Measurements from ENCODE around the gene POLE2.

The POLE2 gene

DNA sequence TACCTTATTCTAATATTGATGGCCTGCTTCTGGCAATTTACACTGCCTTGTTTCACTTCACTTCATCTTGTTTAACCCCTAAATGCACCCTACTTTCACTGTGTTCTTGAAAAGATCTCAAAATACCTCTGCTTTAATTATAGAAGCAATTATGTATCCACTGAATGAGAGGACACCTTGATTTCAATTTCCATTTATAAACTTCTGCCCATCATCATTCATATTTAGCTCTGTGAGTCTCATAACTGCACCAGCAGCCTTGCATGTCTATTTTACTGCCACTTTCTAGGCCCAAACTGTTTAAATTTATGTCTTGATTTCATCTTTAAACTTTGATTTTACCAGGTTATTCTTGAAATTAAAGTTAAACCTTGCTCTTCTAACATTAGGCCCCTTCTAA lies 45.9 kb downstream of the POLE2 start:
- no peaks in the 10 kb centered on the region for H3K9me3 ChIP-seq
- no peak for DNase-seq
- peaks cover 12% of the 10 kb centered on the region for H3K36me3 ChIP-seq
- H3K27me3 ChIP-seq = no peaks in the 10 kb centered on the region
- TF ChIP-seq CTCF (IDR thresholded peaks at IDR 0.05; ENCODE audit: low read depth, low read length) = no peak
- no peak overlapping the region for H3K4me3 ChIP-seq (ENCODE audit: low read depth, low read length)
- H3K4me1 ChIP-seq = no peaks in the 10 kb centered on the region

DNA sequence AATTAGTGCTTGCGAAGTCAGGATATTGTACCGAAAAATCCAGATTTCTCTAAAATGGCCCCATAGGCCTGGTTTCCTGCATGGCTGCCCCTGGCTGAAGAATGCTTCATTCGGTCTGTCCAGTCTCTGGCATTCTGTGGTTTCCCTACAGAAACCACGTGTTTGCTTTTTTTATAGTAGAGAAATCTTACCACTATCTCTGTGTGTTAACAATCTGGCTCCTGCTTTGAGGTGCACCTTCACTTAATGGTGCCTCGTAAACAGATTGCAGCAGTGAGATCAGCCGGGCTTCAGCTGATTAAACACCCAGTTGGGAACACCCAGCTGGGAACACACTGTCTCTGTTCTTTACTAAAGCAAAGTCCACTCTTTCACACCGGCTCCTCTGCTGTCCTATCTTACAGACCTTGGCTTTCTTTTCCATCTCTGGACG lies 46.3 kb downstream of the POLE2 start:
- no peak for DNase-seq
- no peak for TF ChIP-seq CTCF (IDR thresholded peaks at IDR 0.05; ENCODE audit: low read depth, low read length)
- no peaks in the 10 kb centered on the region for H3K9me3 ChIP-seq
- H3K27me3 ChIP-seq = no peaks in the 10 kb centered on the region
- H3K4me3 ChIP-seq (ENCODE audit: low read depth, low read length) = no peak overlapping the region
- peaks cover 13% of the 10 kb centered on the region for H3K36me3 ChIP-seq
- H3K4me1 ChIP-seq = no peaks in the 10 kb centered on the region

DNA sequence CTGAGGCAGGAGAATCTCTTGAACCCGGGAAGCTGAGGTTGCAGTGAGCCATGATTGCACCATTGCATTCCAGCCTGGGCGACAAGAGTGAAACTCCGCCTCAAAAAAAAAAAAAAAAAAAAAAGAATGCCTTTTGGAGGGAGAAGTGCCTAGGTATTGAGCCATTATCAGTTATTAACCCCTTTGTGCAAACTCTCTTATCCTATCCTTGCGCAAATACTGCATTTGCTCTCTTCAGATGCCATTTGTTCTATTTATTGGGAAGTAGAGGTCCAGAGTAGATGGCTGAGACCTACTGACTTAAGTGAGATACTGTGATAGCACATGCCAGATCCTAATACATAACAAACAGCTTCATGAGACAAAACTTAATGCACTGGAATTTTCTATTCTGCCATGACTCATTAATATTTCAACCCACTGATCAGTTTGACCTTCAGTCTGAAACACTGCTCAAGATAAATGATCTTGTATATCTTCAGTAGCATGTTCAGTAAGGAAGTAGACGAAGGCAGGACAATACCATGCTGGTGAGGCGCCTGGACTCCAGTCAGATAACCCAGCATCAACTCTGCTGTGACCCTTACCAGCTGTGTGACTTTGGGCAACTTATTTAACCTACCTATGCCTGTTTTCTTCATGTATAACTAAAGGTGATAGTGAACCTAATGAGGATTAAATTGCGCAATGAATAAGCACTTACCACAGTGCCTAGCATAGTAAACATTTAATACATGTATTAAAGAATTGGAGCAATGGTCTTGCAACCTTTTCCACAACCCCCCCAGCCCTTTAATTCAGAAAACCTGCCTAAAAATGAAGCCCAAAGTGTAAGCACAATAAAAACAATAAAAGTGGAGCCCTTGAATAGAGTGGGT lies 47.2 kb downstream of the POLE2 start:
- peaks cover 19% of the 10 kb centered on the region for H3K36me3 ChIP-seq
- H3K9me3 ChIP-seq = no peaks in the 10 kb centered on the region
- H3K4me1 ChIP-seq = no peaks in the 10 kb centered on the region
- H3K27me3 ChIP-seq = no peaks in the 10 kb centered on the region
- no peak for DNase-seq
- TF ChIP-seq CTCF (IDR thresholded peaks at IDR 0.05; ENCODE audit: low read depth, low read length) = no peak
- H3K4me3 ChIP-seq (ENCODE audit: low read depth, low read length) = no peak overlapping the region

GRCh38 chr14:49637534-49638078 lies 50.4 kb downstream of the POLE2 start:
- H3K4me3 ChIP-seq (ENCODE audit: low read depth, low read length) = no peak overlapping the region
- H3K27me3 ChIP-seq = no peaks in the 10 kb centered on the region
- H3K36me3 ChIP-seq = peaks cover 23% of the 10 kb centered on the region
- no peak for DNase-seq
- H3K4me1 ChIP-seq = no peaks in the 10 kb centered on the region
- no peak for TF ChIP-seq CTCF (IDR thresholded peaks at IDR 0.05; ENCODE audit: low read depth, low read length)
- H3K9me3 ChIP-seq = no peaks in the 10 kb centered on the region

DNA sequence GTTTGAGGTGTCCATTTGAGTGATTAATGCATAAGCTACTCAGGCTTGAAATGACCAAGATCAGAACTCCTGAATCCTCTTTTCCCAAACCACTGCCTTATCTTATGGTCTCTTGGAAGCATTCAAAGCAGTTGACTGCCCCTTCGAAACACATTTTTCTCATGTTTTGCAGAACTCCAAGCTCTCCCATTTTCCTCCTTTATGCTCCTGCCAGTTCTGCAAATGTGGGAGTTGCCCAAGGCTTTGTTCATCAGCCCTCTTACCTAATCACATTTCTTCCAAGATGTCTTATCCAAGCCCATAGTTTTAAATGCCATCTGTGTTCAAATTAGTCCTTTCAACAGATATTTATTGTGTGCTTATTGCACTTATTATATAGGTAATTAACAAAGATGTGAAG lies 51.1 kb downstream of the POLE2 start:
- no peaks in the 10 kb centered on the region for H3K9me3 ChIP-seq
- no peaks in the 10 kb centered on the region for H3K27me3 ChIP-seq
- TF ChIP-seq CTCF (IDR thresholded peaks at IDR 0.05; ENCODE audit: low read depth, low read length) = no peak
- no peak for DNase-seq
- H3K36me3 ChIP-seq = peaks cover 23% of the 10 kb centered on the region
- no peak overlapping the region for H3K4me3 ChIP-seq (ENCODE audit: low read depth, low read length)
- no peaks in the 10 kb centered on the region for H3K4me1 ChIP-seq
